GM23248 (cell line): ENCODE data around the gene PCDHA5.

Source experiments
- EZH2 ChIP-seq: fragments of 200-600 bp; sonication (generic); IDR thresholded peaks from 2 replicates; pipeline ENCODE4 v1.6.1; 2018; ENCODE audit warnings: antibody characterized with exemption, mild to moderate bottlenecking; ENCODE audit not compliant: insufficient read depth, poor library complexity, severe bottlenecking
- EZH2phosphoT487 ChIP-seq: fragments of 200-600 bp; sonication (generic); IDR thresholded peaks from 2 replicates; pipeline ENCODE4 v1.6.1; 2018; ENCODE audit warnings: antibody characterized with exemption, moderate library complexity, mild to moderate bottlenecking, low read depth; ENCODE audit not compliant: insufficient read depth

DNA sequence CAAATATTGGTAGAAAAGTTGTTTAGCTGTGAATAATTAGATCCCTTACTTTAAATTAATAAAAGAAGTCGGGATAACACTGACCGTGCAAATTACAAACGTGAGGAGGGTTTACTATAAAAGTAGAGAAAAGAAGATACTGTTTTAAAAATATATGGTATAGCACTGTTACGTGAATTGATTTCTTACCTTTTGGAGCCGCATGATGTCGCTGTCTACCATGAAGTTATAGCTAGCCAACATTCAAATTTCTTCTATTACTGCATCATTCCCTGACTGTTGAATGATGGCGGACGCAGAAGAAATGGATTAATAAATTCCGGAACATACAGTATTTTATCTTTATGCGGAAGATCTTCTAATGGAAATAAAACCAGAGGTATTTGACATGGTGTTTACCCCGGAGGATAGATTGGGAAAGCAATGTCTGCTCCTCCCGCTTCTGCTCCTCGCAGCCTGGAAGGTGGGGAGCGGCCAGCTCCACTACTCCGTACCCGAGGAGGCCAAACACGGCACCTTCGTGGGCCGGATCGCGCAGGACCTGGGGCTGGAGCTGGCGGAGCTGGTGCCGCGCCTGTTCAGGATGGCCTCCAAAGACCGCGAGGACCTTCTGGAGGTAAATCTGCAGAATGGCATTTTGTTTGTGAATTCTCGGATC is 6.4 kb downstream of the PCDHA5 start, which contains the start of gene PCDHA6:
- TF ChIP-seq EZH2phosphoT487 = no peak
- TF ChIP-seq EZH2 = no peak
